Stimulated activated CD8-positive, alpha-beta memory T cell treated with anti-CD3 and anti-CD28 coated beads, Interleukin-4, amount 100 ng/mL, for 4 hours (primary cell): ENCODE results near the gene PABPC4L.
"Not testable (repeated sequence)": the region's sequence is repeated elsewhere in the genome, so short reads cannot be mapped to it uniquely, and the experiment has no call there.

Experiments used
- DNase-seq, 2 donors: peaks; one replicate each; pipeline ENCODE4 v3.0.0-alpha.2; 2020; ENCODE audit warnings: low read depth in 2 of 2, low spot score in 1 of 2

PABPC4L gene

GRCh38 chr4:134201216-134202161 lies at the start of gene PABPC4L:
Gene PABPC4L, minus strand, starts transcription at chr4:134201789. Its CDS starts 770 bp downstream, at chr4:134201019.
- DNase-seq = no peak

GRCh38 chr4:134251322-134251721 lies 49.7 kb upstream of the PABPC4L start:
- DNase-seq = no peak

- no peak for DNase-seq
Measured at GRCh38 chr4:134243742-134244713, 42.4 kb upstream of the PABPC4L start.

DNA sequence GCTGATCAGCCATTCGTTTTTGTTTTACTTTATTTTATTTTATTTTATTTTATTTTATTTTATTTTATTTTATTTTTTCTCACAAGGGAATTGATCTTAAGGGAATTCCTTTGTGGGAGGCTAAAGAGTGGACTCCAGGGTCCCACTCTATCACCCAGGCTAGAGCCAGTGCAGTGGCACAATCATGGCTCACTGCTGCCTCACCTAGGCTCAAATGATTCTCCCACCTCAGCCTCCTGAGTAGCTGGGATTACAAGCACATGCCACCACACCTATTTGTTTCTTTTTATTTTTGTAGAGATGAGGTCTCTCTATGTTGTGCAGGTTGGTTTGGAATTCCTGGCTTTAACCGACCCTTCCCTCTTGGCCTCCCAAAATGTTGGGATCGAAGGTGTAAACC lies 17.5 kb upstream of the PABPC4L start:
- DNase-seq = no peak

- DNase-seq = no peak
Measured at GRCh38 chr4:134216411-134216810, 14.8 kb upstream of the PABPC4L start.

DNA sequence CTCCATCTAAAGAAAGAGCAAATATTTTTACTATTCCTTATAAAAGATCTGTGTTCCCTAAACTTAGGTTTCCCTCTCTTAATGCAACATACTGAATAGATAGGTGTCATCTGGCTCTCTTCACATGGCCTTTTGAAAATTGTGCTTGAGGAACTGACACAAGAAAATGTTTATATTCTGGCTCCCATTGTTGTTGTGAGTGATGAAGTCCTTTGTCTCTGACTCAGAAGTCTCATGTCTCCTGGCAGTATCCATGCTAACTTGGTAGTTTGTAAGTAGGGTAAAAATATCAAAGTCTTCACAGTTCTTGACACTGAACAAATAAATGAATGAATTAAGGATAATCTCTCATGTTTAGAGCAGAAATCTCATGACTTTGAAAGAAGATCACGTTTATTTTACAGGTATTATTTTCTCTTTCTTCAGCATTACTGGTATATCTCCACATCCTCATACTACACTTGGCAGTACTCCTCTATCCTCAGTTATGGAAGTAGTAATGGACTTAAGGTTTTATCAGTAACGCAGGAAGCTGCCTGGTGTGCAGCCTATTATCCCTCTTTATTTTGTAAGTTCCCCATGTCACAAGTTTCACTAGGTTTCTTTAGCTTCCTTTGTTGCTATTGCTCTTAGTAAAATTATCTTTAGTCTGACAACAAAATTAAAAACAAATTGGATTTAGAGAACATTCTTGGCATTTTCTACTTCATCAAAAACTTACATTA lies 14.2 kb upstream of the PABPC4L start:
- no peak for DNase-seq

- DNase-seq = not testable (repeated sequence)
Measured at GRCh38 chr4:134207955-134208354, 6.4 kb upstream of the PABPC4L start.

DNA sequence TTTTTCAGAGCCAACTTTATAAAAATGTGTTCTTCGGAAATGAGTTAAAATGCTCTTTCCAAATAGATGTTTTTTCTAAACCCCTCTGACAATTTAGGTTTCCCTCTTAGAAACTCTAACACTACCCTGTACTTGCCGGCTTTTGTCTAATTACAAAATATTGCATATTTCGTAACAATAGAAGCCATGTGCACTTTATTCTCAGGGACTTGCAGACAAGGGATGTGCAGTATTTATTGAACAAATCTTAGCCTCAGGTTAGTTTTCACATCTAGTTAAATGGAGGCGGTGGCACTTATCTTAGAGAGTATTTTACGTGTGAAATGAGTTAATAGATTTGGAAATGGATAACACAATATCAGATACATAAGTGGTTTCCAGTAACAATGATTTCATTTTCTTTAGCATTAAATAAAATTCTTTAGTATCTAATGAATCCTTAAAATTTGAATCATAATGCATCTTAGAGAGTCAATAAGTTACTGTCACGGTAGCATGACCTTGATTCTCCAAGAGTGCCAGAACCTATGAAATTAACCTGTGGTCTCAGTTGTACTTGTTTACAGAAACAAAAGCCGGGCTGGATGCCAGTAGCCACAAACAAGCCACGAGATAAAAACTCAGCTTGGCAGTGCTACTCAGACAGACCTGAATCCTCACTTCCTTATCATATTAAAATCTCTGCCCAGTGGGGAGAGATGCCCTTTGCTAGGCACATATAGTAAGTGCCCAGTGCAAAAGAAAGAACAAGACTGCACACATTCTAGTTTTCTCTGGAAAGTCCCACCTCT lies 772 bp upstream of the PABPC4L start:
- DNase-seq = no peak

- DNase-seq = no peak
Measured at GRCh38 chr4:134200811-134201215, 776 bp downstream of the PABPC4L start.

- no peak for DNase-seq
Measured at GRCh38 chr4:134189949-134190348, 11.6 kb downstream of the PABPC4L start.

- DNase-seq = no peak
Measured at GRCh38 chr4:134189480-134189879, 12.1 kb downstream of the PABPC4L start.

DNA sequence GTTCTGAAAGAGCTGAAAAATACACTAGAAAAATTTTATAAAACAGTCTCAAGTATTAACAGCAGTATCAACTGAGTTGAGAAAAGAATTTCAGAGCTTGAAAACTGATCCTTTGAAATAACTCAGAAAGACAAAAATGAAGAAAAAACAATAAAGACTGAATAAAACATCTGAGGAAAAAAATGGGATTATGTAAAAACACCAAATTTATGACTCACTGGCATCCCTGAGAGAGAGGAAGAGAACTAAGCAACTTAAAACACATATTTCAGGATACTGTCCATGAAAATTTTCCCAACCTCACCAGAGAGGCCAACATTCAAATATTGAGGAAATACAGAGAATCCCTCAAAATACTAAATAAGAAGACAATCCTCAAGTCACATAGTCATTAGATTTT lies 22.9 kb downstream of the PABPC4L start:
- DNase-seq = no peak

GRCh38 chr4:134174271-134174670 lies 27.3 kb downstream of the PABPC4L start:
- no peak for DNase-seq

GRCh38 chr4:134160211-134160610 lies 41.4 kb downstream of the PABPC4L start:
- no peak for DNase-seq

DNA sequence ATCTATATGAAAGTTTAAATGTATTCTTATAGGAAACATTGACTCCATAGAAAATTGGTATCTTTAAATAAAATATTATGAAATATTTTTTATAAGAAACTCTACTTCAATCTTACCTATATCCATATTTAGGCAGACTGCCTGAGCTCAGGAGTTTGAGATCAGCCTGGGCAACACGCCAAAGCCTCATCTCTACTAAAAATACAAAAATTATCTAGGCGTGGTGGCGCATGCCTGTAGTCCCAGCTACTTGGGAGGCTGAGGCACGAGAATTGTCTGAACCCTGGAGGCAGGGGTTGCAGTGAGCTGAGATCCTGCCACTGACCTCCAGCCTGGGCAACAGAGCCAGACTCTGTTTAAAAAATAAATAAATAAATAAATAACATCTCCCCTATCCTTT lies 47.5 kb downstream of the PABPC4L start:
- no peak for DNase-seq

GRCh38 chr4:134147941-134148340 lies 53.6 kb downstream of the PABPC4L start:
- DNase-seq = no peak
